GM23248 (cell line): ENCODE data around the gene MOB1A. TPM values are rescaled to one million over a fixed set of nuclear protein-coding genes. Genes with fewer than 3 reads are reported as not detected.
"Not testable (repeated sequence)": the region's sequence is repeated elsewhere in the genome, so short reads cannot be mapped to it uniquely, and the experiment has no call there.

Source experiments
- DNase-seq: peaks from one replicate; pipeline ENCODE4 v3.0.0-alpha.2; 2015
- H2AFZ ChIP-seq: fragments of 200-600 bp; sonication (generic); 2 replicates; pipeline ENCODE4 v1.6.1; 2016; ENCODE audit warnings: antibody characterized with exemption
- H3F3A ChIP-seq: fragments of 200-600 bp; sonication (generic); 2 replicates; pipeline ENCODE4 v1.6.1; 2016; ENCODE audit warnings: mild to moderate bottlenecking, antibody characterized with exemption, mixed run types; ENCODE audit not compliant: insufficient read depth
- H3K27ac ChIP-seq: fragments of 200-600 bp; sonication (generic); 2 replicates; pipeline ENCODE4 v1.5.1; 2016; ENCODE audit warnings: mild to moderate bottlenecking
- H3K27me3 ChIP-seq: fragments of 200-600 bp; sonication (generic); replicated peaks from 2 replicates; pipeline ENCODE4 v1.6.1; 2016; ENCODE audit warnings: mild to moderate bottlenecking; ENCODE audit not compliant: insufficient read depth
- H3K36me3 ChIP-seq: fragments of 200-600 bp; sonication (generic); 2 replicates; pipeline ENCODE4 v1.6.1; 2016; ENCODE audit warnings: low read depth, mild to moderate bottlenecking
- H3K4me1 ChIP-seq: fragments of 200-600 bp; sonication (generic); 2 replicates; pipeline ENCODE4 v1.6.1; 2016; ENCODE audit warnings: mild to moderate bottlenecking; ENCODE audit not compliant: insufficient read depth
- H3K4me2 ChIP-seq: fragments of 200-600 bp; sonication (generic); one replicate; pipeline ENCODE4 v1.6.1; 2016; ENCODE audit warnings: mild to moderate bottlenecking; ENCODE audit not compliant: unreplicated experiment
- H3K4me3 ChIP-seq: fragments of 200-600 bp; sonication (generic); 2 replicates; pipeline ENCODE4 v1.5.1; 2016; ENCODE audit warnings: mild to moderate bottlenecking
- H3K79me2 ChIP-seq: fragments of 200-600 bp; sonication (generic); 2 replicates; pipeline ENCODE4 v1.6.1; 2016; ENCODE audit warnings: mild to moderate bottlenecking; ENCODE audit not compliant: insufficient read depth
- H3K9ac ChIP-seq: fragments of 200-600 bp; sonication (generic); 2 replicates; pipeline ENCODE4 v1.6.1; 2016; ENCODE audit warnings: mild to moderate bottlenecking
- H3K9me2 ChIP-seq: fragments of 200-600 bp; sonication (generic); 2 replicates; pipeline ENCODE4 v1.6.1; 2016; ENCODE audit warnings: mixed run types, mild to moderate bottlenecking, moderate library complexity; ENCODE audit not compliant: insufficient read depth
- H3K9me3 ChIP-seq: fragments of 200-600 bp; sonication (generic); one replicate; pipeline ENCODE4 v1.6.1; 2017; ENCODE audit warnings: low read depth
- H4K20me1 ChIP-seq: fragments of 200-600 bp; sonication (generic); 2 replicates; pipeline ENCODE4 v1.6.0; 2016; ENCODE audit not compliant: insufficient read depth
- EZH2 ChIP-seq: fragments of 200-600 bp; sonication (generic); IDR thresholded peaks from 2 replicates; pipeline ENCODE4 v1.6.1; 2018; ENCODE audit warnings: antibody characterized with exemption, mild to moderate bottlenecking; ENCODE audit not compliant: insufficient read depth, poor library complexity, severe bottlenecking
- EZH2phosphoT487 ChIP-seq: fragments of 200-600 bp; sonication (generic); IDR thresholded peaks from 2 replicates; pipeline ENCODE4 v1.6.1; 2018; ENCODE audit warnings: antibody characterized with exemption, moderate library complexity, mild to moderate bottlenecking, low read depth; ENCODE audit not compliant: insufficient read depth
- WGBS, 2 experiments: methylation state at CpG; one replicate each; pipeline ENCODE4 v1.1.6; 2015 to 2017; ENCODE audit warnings: low lambda C conversion rate in 2 of 2, low coverage in 1 of 2; ENCODE audit errors: missing lambda C conversion rate in 2 of 2; 5-methylcytosine and 5-hydroxymethylcytosine counted together
- in situ Hi-C: fragments of 300-500 bp; cut with MboI; formaldehyde crosslinking; loops from 2 replicates; pipeline ENCODE4 v1.15.0; 2020
- polyA plus RNA-seq: library from polyadenylated mRNA; unstranded; fragments of >200 nt; fragmentation: Nextera tagmentation; extraction: Ambion mirVana; gene quantifications from 2 replicates; pipeline ENCODE4 v1.2.1, GENCODE V29; 2016
- total RNA-seq: library from RNA; depleted of rRNA; stranded (reverse); fragments of >200 nt; shearing (Covaris generic); gene quantifications from 2 replicates; pipeline ENCODE4 v1.2.3, GENCODE V29; 2014

Gene MOB1A
- total and polyA plus RNA-seq, 2 experiments from 2014 or later, result 92.2 to 120 TPM

DNA sequence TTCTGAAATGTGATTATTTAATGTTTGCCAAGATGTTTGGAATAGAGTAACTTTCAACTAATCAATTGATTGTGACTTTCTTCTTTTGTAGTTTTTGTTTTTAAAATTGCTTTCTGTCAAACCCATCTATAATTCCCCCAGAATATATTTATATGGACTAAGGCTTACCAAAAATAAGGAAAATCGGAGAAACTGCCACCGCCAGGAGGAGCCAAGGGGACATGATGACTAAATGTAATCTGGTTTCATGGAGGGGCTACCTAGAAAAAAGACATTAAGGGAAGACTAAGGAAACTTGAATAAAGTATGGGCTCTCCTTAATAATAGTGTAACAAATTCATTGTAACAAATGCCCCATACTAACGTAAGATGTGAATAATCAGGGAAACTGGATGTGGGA is 50.5 kb downstream of the MOB1A start:
- no peak for TF ChIP-seq EZH2phosphoT487
- H3F3A ChIP-seq, result no peaks in the 10 kb centered on the region
- H3K4me2 ChIP-seq, result no peak overlapping the region
- H3K4me1 ChIP-seq, result no peaks in the 10 kb centered on the region
- no peak for DNase-seq
- H3K9me2 ChIP-seq, result no peaks in the 10 kb centered on the region
- H3K36me3 ChIP-seq, result no peaks in the 10 kb centered on the region
- H3K79me2 ChIP-seq, result no peaks in the 10 kb centered on the region
- no peak overlapping the region for H3K9ac ChIP-seq
- in situ Hi-C loops, result no loop called here
- H3K27ac ChIP-seq, result no peak overlapping the region
- no peak overlapping the region for H3K4me3 ChIP-seq
- no peaks in the 10 kb centered on the region for H3K27me3 ChIP-seq
- no peak overlapping the region for H2AFZ ChIP-seq
- H3K9me3 ChIP-seq, result no peaks in the 10 kb centered on the region
- WGBS, 2 experiments, result 84 to 92% methylated on average over 3 of the region's 3 CpGs
- no peaks in the 10 kb centered on the region for H4K20me1 ChIP-seq

DNA sequence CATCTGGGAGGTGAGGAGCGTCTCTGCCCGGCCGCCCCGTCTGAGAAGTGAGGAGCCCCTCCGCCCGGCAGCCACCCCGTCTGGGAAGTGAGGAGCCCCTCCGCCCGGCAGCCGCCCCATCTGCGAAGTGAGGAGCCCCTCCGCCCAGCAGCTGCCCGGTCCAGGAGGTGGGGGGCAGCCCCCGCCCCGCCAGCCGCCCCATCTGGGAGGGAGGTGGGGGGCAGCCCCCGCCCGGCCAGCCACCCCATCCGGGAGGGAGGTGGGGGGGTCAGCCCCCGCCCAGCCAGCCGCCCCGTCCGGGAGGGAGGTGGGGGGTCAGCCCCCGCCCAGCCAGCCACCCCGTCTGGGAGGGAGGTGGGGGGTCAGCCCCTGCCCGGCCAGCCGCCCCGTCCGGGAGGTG is 54.7 kb downstream of the MOB1A start:
- H3K36me3 ChIP-seq, H3K9me3 ChIP-seq, H3K9ac ChIP-seq, H2AFZ ChIP-seq, H3K27ac ChIP-seq, H3K79me2 ChIP-seq, H3F3A ChIP-seq, H3K9me2 ChIP-seq, in situ Hi-C loops, DNase-seq, H4K20me1 ChIP-seq, H3K4me1 ChIP-seq, H3K4me2 ChIP-seq, H3K27me3 ChIP-seq, H3K4me3 ChIP-seq: not testable (repeated sequence)
- whole genome bisulfite sequencing, 2 experiments, result 93% methylated on average over 25 of the region's 29 CpGs; no CpG with 5 or more reads in 1 of the 2 experiments

DNA sequence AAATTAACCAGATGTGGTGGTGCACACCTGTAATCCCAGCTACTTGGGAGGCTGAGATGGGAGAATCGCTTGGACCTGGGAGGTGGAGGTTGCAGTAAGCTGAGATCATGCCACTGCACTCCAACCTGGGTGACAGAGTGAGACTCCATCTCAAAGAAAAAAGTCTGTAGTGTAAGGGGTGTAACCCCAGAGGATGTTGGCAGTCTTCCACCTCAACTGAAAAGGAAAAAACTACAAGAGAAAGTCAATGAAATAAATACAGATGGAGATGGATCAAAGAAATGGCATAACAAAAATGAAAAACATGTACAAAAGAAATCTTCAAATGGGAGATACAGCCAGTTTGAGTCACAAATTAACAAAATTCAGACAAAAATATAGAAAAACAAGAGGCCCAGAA is 56.8 kb downstream of the MOB1A start:
- H3K9ac ChIP-seq, DNase-seq, H3K36me3 ChIP-seq, H3K79me2 ChIP-seq, H3K27me3 ChIP-seq, H3K9me3 ChIP-seq, in situ Hi-C loops, H3K4me1 ChIP-seq, H3K9me2 ChIP-seq, H3K4me2 ChIP-seq, H4K20me1 ChIP-seq, H3K27ac ChIP-seq, H2AFZ ChIP-seq, H3F3A ChIP-seq, H3K4me3 ChIP-seq: not testable (repeated sequence)
- WGBS, 2 experiments, result 100% methylated on average over 1 of the region's 1 CpG

DNA sequence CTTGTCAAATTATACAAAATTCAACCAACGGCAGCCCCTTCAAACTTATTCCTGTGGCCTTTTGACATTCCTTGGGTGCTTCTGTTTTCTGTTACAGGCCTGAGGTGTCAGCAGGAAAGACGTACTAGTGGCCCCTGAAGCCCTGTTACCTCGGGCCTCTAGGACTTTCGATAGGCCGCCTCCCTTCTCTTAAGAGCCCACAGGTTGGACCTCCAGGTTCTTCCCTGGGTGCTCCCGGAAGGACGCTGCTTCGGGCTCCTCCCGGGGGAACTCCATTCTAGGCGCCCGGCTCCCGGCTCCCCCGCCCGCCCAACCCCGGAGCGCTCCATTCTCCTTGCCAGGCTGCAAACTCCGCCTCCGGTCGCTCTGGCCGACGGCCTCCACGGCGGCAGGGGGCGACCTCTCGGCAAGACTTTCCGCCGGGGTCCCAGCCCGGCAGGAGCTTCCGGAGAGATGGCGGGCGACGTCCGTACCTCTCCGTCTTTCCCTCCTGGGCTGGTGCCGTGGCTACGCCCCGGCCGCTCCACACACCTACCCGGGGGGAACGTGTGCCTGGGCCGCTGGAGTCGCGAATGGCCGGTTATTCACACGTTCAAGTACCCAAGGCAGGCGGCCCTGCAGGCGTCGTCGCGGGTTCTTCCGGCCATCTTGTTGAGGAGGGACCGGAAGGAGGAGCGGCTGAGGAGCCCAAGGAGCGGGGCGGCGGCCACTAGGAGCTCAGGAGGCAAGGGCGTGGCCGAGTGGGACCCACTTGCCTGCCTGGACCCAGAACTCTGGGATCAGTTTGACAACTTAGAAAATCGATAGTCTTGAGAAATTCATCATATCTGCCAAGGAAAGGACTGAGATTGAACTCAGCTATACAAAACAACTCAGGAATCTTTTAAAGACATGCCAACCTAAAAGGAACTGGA is 58.5 kb downstream of the MOB1A start:
- Histone ChIP-seq H3K27me3 (no peaks in the 10 kb centered on the region), H3K36me3 (no peaks in the 10 kb centered on the region), H3K79me2 (no peaks in the 10 kb centered on the region), H3K4me3 (peak overlapping the region; percentile 90), H3K4me1 (0 out of 2 replicates have a peak, but pooled peaks cover 4% of the 10 kb centered on the region), H3K27ac (peak overlapping the region; percentile 76), H2AFZ (peak overlapping the region; percentile 90), H3K9me3 (no peaks in the 10 kb centered on the region), H3K9me2 (no peaks in the 10 kb centered on the region), H3F3A (0 out of 2 replicates have a peak, but pooled peaks cover 6% of the 10 kb centered on the region), H3K4me2 (peak overlapping the region; percentile 74), H4K20me1 (no peaks in the 10 kb centered on the region), H3K9ac (peak overlapping the region; percentile 81)
- 7 to 10% methylated on average over 46 to 58 of the region's 59 CpGs for WGBS, 2 experiments
- TF ChIP-seq EZH2, result no peak
- TF ChIP-seq EZH2phosphoT487, result no peak
- DNase-seq, result peak; percentile 92
- in situ Hi-C loops, result no loop called here

DNA sequence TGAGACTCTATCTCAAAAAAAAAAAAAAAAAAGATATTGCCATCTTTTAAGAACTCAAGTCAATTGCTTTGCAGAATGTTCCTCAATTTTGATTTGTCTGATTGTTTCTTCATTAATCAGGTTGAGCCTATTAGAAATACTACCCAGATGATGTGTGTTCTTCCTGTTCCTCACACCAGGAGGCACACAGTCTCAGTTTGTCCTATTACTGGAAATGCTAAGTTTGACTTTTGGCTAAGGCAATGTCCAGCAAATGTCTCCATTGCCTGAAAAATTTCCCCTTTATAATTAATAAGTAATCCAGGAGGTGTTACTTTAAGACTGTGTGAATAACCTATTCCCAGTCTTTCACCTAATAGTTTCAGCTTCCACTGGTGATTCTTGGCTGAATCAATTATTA is 59.3 kb downstream of the MOB1A start:
- DNase-seq, result peak; percentile 52
- H3K4me2 ChIP-seq, result peak overlapping the region; percentile 74

More for the DNA sequence above, 59.3 kb downstream of the MOB1A start:
- no peaks in the 10 kb centered on the region for H3K36me3 ChIP-seq
- no peaks in the 10 kb centered on the region for H3K9me3 ChIP-seq
- peak overlapping the region; percentile 81; the same call in 1 of the 2 replicates for H3K9ac ChIP-seq
- no peak overlapping the region for H3K27ac ChIP-seq
- peak overlapping the region; percentile 90 for H3K4me3 ChIP-seq
- no peak for TF ChIP-seq EZH2phosphoT487
- no peak for TF ChIP-seq EZH2
- H2AFZ ChIP-seq, result peak overlapping the region; percentile 90
- H4K20me1 ChIP-seq, result no peaks in the 10 kb centered on the region
- 0 out of 2 replicates have a peak, but pooled peaks cover 4% of the 10 kb centered on the region for H3K4me1 ChIP-seq
- no peaks in the 10 kb centered on the region for H3K79me2 ChIP-seq
- H3K9me2 ChIP-seq, result no peaks in the 10 kb centered on the region
- H3K27me3 ChIP-seq, result no peaks in the 10 kb centered on the region
- H3F3A ChIP-seq, result 0 out of 2 replicates have a peak, but pooled peaks cover 6% of the 10 kb centered on the region
- in situ Hi-C loops, result no loop called here
